NCI-H774 (cell line): ENCODE measurements around the gene PLAAT2.
"Not testable (repeated sequence)": the region's sequence is repeated elsewhere in the genome, so short reads cannot be mapped to it uniquely, and the experiment has no call there.

Experiments
- DNase-seq: peaks from one replicate; lab custom pipeline; 2025; lab: John Stamatoyannopoulos, UW

PLAAT2 gene

DNA sequence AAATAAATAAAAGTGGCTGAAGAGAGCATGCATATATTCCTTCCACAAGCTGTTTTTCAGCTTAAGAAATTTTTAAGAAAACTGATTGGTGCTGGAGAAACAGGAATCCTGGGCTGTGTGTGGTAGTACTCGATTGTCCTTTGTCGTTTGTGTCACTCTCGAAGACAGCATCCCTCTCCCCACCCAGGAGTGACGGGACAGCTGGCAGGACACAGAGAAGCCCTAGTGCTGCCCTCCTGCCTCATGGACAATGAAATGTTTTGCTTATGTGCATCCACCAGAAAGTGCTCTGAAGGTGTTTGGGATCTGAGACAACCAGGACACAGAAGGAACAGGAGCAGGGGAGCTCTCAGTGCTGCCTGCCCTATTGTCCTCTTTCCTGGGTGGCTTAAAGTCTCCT, 13.8 kb downstream of the PLAAT2 start:
- DNase-seq = no peak

DNA sequence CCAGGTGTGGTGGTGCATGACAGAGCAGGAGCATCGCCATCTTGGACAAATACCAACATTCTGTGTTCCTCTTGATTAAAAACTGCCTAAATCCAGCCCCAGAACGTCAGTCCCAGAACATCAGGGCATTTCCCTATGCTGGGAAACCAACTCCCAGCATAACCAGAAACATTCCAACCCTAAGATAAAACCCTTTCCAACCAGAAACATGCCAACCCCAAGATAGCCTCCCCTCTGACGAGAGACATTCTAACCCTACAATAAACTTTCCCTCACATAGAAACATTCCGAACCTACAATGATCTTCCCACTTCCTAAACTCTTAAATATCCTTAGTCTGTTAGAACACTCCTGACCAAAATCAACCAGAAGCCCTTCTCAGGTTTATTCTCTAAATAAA, 15.0 kb downstream of the PLAAT2 start:
- no peak for DNase-seq

DNA sequence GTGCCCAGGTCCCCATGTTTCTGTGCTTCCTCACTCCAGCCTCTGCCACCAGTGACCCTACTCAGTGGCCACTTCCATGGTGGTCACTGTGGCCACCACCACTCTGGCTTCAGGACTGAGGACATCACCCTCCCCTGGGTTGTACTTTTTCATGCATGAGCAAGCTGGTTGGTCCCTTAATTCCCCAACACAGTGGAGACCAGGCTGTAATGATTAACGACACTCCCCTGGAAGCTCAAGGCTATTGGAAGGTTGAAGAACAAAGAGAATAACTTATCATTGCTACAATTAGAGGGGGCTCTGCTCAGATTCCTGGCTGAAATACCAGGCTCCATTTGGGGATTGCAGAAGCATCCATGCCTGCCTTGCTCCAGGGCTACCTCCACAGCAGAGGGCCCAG, 16.1 kb downstream of the PLAAT2 start:
- DNase-seq = no peak

DNA sequence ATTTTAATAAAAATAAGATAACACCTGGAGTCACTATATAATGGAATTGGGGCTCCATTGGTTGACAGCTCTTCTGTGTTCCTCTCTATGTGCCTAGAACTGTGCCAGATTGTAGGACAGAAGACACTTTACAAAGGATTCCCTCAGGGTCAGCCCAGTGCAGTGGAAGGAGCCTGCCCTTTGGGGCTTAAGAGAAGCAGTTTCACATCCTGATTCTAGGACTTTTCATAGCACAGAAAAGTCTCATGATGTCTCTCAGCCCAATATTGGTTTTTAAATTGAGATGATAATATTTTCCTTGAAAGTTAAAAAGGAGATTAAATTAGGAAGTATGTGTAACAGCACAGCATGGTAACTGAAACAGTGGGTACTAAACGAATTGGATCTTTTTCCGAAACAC, 19.5 kb downstream of the PLAAT2 start:
- no peak for DNase-seq

DNA sequence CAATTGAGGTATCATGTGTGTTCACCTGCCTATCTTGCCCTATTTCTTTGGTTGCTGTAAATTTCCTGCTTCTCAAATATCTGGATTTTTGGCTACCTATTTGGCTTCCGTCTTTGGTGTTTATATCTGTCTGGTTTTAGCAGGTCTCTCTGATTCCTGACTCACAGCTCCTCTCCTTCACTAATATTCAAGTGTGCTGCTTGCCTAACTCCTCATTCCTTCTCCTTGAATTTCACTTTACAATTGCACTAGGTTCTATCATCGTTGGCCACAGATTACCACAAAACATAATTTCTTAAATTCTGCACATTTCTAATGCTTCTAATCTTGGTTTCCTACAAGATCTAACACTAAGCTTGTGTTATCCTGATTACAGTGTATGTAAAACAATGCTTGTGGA, 20.7 kb downstream of the PLAAT2 start:
- DNase-seq = not testable (repeated sequence)

DNA sequence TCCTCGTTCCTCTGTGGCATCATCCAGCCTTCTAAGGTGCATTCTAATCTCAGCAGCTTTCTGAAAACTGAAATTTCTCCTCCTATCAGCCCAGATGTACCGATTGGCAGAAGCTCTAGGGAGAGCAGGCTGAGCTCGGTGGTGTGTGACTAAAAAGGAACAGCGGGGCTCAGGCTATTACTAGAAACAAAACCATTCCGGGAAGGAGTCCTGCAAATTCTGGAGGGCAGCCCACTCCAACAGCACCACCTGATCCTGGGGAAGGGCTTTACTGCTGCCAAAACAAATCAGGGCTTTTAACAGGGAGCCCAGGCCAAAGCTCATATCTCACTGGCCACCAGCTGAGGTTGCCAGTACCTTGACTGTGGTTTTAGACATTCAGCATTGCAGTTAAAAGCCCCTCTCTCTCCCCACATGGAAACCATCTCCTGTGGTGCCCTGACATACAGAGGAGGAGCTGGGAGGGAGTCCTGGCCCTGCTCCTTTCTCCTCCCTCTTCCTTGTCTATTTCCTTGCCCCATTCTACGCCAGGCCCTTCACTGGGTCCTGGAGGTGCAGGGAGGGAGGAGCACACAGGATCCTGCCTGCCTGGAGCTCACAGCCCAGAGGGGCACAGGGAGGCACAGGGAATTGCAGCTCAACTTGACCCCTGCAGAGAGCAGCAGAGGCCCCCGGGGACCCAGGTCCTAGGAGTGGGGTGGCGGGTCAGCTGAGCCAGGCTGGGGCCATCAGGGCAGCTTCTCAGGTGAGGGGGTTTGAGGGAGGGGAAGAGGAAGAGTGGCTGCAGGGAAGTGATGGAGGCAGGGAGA, 25.7 kb downstream of the PLAAT2 start:
- no peak for DNase-seq

DNA sequence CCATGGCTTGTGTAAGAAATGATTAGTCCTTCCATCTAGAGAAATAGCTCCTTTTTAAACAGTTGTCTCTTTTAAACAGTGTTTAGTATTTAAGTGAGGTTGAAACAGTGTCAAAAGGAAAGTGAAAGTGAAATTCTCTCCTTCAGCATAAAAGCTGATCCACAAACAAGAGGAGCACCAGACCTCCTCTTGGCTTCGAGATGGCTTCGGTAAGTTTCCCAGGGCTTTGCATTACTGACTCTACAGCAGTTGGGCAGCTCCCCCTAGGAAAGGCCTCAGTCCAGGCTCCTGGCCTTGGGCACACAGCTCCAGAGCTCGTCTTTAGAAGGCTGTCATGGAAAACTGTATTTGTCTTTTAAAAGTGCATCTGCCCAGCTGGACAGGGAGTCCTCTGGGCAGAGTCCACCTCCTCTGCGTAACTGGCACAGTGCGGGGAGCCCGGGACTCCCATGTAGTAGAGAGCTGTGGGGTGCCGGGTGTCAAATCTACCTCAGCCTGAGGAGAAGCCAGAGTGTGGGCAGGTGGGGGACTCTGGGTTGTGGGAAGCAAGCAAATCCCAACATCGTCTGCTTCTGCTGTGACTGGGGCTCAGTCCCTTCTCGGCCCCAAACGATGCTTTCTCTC, 26.4 kb downstream of the PLAAT2 start, which contains the start of gene PLAAT4:
Gene PLAAT4, plus strand, starts transcription at position 140 of the 624 bp plus-strand sequence. Its CDS starts 61 bp downstream, at position 201.
- no peak for DNase-seq

DNA sequence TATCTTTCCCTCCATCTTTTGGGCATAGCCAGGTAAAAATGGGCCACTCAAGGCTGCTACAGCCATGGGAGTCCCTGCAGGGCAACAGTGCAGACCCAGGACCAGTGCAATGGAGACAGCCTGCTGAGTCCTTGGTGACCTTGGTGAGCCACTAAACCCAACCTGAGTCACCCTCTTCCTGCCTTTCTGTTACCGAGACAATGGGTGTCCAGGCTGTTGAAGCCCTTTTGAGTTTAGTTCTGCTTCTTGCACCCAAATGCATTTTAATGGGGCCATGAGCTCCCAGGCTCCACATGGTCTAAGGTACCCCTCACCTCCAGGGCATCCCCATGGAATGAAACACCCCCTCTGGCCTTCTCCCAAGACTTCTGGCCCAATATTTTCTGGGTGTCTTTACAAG, 27.4 kb downstream of the PLAAT2 start:
- no peak for DNase-seq

DNA sequence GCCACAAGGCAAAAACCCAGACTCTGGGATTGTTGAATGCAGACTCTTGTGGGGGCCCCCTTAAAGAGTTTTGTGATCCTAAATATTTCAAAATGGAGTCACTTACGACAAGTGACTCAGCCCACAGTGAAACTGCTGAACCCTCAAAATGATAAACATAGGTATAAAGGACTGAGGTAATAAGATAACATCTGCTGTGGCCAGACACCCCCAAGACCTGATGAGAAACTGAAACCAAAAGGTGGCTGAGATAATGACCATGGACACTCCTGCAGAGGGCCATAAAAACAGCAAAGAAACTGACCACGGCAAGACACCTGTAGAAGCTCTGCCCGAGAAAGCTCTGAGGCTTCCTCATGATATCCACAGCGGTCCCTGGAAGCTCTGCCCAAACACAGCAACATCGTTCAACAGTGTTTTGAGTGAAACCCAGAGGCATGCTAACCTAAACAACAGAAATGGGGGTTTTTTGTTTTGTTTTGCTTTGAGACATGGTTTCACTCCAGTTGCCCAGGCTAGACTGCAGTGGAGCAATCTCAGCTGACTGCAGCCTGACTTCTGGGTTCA, 28.2 kb downstream of the PLAAT2 start:
- DNase-seq = no peak

DNA sequence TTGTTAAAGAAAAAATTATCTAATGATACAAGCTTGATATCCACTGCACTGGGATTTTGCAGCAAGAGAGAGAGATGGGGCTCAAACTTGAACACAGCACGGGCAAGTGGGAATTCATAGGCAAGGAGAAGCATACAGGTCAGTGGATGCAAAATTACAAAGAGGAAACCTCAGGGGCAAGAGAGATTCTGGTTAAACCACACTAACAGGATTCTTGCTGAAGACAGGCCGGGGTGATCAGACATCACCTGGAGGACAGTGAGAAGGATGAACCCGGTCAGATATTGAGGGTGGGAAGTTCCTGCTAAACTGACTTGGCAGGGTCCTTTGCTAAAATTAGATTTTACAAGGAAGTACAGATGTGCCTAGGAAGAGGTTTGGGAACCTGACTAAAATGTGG, 29.1 kb downstream of the PLAAT2 start:
- DNase-seq = no peak

DNA sequence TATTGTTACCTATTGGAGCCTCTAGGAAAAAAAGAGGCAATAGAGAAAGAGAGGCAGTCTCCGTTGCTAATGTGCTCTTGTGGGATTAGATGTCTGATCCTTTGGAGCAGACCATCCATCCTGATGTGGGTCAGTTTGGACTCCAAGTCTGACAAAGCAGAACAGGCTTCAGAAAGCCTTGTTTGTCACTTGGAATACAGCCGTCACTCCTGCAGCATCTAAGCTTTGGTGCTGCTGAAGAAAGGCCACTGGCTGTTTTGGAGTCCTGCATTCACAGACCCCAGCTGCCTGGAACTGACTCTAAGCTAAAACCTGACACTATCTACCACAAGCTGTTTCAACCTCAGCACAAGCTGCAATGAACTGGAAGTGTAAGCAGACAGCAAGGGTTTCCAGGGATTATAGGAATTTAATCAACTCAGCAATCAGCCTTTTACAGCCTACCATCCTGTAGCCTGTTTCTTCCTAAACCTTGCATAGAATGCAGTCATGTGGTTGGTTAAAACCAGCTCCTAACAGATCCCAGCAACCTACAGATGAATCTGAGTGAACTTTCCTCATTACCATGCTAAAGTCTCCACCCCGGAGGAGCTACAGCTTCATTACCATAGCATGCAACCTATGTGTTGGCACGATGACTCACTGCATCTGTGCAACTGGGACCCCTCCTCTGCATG, 30.2 kb downstream of the PLAAT2 start:
- no peak for DNase-seq

DNA sequence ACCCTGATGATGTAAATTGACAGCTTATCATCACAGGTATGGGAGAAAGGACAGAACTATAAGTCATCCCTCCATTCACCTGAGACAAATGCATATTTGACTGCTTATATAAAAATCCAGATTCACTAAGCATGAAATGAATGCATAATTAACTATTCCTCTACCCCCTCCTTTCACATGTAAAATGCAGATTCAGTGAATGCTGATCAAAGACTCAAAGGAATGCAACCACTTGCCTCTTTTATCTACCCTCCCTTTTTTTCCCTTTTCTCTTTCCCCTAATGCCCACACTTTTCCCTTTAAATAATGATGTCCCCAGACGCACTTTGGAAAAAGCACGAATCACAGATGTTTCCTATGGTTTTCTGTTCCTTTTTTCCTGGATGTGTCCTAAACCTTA, 31.1 kb downstream of the PLAAT2 start:
- no peak for DNase-seq

DNA sequence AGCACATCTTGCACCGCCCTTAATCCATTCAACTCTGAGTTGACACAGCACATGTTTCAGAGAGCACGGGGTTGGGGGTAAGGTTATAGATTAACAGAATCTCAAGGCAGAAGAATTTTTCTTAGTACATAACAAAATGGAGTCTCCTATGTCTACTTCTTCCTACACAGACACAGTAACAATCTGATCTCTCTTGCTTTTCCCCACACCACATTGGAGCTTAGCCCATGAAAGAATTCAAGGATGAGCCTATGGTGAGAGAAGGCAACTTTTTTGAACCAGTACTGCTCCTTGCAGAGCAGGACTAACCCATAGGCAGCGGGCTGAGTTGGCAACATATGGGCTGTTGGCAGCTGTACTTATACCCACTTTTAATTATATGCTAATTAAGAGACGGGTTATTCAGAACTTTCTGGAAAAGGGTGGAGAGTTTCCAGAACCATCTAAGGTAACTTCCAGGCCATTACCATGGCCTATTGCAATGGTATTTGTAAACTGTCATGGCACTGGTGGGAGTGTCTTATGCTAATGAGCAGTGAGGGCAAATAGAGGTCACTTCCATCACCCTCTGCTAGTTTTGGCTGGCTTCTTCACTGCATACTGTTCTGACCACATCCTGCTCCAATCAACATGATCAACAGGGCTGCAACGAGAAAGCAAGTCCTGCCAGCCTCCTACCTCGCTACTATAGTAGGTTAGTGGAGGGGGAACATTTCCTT, 31.9 kb downstream of the PLAAT2 start:
- not testable (repeated sequence) for DNase-seq

DNA sequence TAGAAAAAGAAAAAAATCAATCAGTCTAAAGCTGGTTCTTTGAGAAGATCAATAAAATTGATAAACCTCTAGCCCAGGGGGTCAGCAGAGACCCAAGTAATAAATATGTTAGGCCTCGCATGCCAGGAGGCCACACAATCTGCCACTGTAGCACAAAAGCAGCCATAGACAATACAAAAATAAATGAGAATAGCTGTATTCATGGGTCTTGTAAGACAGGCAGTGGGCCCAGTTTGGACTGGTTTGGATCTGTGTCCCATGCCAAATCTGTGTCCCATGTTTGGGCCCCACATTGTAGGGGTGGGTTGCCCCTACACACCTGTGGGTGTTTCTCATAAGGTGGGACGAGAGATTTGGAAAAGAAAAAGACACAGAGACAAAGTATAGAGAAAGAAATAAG, 33.2 kb downstream of the PLAAT2 start:
- DNase-seq = no peak

DNA sequence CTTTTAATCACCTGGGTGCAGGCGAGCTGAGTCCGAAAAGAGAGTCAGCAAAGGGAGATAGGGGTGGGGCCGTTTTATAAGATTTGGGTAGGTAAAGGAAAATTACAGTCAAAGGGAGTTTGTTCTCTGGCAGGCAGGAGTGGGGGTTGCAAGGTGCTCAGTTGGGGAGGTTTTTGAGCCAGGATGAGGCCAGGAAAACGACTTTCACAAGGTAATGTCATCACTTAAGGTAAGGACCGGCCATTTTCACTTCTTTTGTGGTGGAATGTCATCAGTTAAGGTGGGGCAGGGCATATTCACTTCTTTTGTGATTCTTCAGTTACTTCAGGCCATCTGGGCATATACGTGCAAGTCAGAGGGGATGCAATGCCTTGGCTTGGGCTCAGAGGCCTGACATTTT, 33.8 kb downstream of the PLAAT2 start:
- DNase-seq = not testable (repeated sequence)

DNA sequence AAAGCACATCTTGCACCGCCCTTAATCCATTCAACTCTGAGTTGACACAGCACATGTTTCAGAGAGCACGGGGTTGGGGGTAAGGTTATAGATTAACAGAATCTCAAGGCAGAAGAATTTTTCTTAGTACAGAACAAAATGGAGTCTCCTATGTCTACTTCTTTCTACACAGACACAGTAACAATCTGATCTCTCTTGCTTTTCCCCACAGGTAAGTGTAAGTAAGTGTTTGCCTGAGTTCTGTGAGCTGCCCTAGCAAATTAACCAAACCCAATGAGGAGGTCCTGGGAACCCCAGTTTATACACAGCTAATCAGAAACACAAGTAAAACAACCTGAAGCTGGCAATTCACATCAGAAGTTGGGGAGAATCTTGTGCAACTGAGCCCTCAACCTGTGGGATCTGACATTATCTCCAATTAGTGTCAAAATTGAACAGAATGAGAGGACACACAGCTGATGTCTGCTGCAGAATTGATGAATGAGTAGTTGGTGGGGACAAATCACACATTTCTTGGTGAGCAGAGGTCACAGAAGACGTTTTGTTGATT, 34.4 kb downstream of the PLAAT2 start:
- not testable (repeated sequence) for DNase-seq

DNA sequence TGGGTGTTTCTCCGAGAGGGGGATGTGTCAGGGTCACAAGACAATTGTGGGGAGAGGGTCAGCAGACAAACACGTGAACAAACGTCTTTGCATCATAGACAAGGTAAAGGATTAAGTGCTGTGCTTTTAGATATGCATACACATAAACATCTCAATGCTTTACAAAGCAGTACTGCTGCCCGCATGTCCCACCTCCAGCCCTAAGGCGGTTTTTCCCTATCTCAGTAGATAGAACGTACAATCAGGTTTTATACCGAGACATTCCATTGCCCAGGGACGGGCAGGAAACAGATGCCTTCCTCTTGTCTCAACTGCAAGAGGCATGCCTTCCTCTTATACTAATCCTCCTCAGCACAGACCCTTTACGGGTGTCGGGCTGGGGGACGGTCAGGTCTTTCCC, 35.0 kb downstream of the PLAAT2 start:
- not testable (repeated sequence) for DNase-seq

DNA sequence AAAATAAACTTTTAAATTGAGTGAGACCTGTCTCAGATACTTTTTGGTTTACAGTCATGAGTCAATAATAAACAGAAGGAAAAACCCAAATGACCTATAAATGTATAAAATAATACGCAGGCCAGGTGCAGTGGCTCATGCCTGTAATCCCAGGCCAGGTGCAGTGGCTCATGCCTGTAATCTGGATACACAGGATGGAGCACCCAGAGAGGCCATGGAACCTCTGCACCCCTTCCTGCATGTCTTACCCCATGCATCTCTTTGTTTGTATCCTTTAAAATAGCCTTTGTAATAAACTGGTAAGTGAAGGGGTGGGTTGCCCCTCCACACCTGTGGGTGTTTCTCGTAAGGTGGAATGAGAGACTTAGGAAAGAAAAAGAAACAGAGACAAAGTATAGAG, 35.5 kb downstream of the PLAAT2 start:
- no peak for DNase-seq

DNA sequence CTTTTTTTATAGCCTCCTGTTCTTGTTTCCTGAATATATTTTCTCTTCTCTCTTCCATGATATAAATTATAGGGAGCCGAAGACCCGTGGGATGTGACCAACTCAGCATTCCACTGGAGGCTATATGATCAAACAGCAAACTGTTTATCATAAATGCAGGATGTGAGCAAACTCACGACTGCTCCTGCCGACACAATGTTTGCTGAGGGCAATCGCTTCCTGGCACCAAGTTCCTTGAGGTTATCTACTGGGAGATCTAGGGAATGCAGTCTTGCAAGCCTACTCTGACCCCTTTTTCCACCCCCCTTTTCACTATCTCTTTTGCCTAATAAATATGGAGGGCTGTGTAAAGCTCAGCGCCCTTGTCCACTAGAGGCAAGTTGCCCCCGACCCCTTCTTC, 40.0 kb downstream of the PLAAT2 start:
- no peak for DNase-seq

DNA sequence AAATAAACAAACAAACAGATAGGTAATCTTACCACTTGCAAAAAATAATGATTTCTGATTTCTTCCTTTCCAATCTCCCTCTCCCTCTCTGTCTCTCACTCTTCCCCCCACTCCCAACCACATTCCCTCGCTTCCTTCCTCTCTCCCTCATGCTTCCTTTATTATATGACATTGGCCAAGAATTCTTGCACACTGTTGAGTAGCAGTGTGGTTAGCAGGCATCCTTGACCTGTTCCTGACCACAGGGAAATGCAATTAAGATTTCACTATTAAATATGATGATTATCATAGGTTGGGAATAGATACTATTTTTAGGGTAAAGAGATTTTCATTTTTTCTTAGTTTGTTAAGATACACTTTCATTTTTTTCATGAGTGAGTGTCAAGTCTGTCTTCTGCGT, 41.3 kb downstream of the PLAAT2 start:
- no peak for DNase-seq

DNA sequence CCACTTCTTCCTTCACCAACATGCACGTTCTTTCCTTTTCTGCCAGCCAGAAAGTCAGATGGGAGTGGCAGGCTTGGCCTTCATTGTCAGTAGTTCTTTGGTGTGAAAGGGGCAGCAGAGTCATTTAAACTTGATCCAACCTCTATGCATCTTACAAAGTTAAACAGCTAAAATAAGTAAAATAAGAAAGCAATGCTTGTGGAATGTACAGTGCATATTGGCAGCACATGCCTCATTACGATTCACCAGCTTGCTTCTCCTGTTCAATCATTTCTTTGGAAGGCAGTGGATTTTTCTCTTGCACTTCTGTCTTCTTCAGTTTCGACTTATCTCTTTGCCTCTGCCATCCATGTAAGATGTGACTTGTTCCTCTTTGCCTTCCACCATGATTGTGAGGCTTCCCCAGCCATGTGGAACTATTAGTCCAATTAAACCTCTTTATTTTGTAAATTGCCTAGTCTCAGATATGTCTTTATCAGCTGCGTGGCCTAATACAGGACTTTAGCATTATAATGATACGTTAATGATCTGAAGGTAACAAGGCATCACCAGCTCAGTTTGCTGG, 42.5 kb downstream of the PLAAT2 start:
- no peak for DNase-seq
